GM12891 (cell line): ENCODE measurements around the gene SLC16A9.
A peak's percentile ranks its signal among the peaks of the same experiment; 100 is the strongest.

ENCODE experiments used
- DNase-seq: peaks from one replicate; pipeline ENCODE4 v3.0.0; 2011; ENCODE audit warnings: low spot score; ENCODE audit not compliant: insufficient read length
- FAIRE-seq: peaks from 2 replicates; lab custom pipeline; 2011; peaks lifted over from hg19 to GRCh38; lab: Jason Lieb, UNC
- PAX5 ChIP-seq: IDR thresholded peaks from 2 replicates; pipeline ENCODE4 v1.6.1; 2011; ENCODE audit warnings: low read length, moderate library complexity, mild to moderate bottlenecking; ENCODE audit not compliant: insufficient read depth, severe bottlenecking
- POLR2A ChIP-seq: IDR thresholded peaks from 2 replicates; pipeline ENCODE4 v1.6.1; 2011; ENCODE audit warnings: low read depth, low read length, control low read depth
- POLR2AphosphoS5 ChIP-seq: IDR thresholded peaks from 2 replicates; pipeline ENCODE4 v1.6.1; 2011; ENCODE audit warnings: low read depth, low read length, control low read depth
- POU2F2 ChIP-seq: IDR thresholded peaks from 2 replicates; pipeline ENCODE4 v1.6.1; 2011; ENCODE audit warnings: low read depth, mild to moderate bottlenecking, control low read depth, low read length, moderate library complexity
- SPI1 ChIP-seq: IDR thresholded peaks from 2 replicates; pipeline ENCODE4 v1.6.1; 2011; ENCODE audit warnings: low read depth, low read length, control low read depth
- TAF1 ChIP-seq: IDR thresholded peaks from 2 replicates; pipeline ENCODE4 v1.6.1; 2011; ENCODE audit warnings: low read depth, low read length, control low read depth

SLC16A9 gene

DNA sequence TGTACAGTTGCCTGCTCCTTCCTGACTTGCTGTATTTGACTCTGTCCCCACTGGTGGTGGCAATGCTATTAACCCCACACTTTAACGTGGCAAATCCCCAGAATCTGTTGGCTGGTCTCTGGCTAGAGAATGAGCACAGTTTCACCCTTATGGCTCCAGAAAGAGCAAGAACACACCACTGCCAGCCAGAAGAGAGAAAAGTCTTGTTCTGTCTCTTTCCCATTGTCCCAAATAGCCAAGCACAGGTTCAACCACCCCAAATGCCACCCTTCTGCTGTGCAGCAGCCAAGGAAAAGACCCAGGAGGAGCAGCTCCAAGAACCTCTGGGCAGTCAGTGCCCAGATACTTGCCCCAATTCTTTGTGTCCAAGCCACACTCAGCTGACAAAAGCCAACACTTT lies 11.3 kb downstream of the SLC16A9 start:
- FAIRE-seq (no peak), DNase-seq (no peak)
- TF ChIP-seq POLR2A (no peak), POLR2AphosphoS5 (no peak), SPI1 (no peak), PAX5 (no peak), TAF1 (no peak), POU2F2 (no peak)

DNA sequence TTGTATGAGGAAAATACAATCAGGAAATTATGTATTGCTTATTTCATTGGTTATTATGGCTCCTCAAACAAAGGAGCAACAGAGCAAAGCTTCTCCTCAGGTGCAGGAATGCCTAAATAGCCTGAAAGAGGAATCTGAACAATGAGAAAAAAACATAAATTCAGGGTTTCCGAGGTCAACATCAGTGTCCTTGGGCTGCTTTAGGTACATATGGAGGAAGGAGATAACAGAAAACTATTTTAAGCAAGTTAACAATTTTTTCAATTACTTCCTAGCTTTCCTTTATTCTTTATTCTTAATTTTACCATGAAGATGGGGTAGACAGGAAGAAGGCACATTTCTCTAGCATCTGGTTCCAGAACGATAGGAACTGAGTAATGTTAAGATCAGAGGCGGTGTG lies 14.0 kb downstream of the SLC16A9 start:
- TF ChIP-seq TAF1 (no peak), POU2F2 (no peak), POLR2A (no peak), PAX5 (no peak), SPI1 (no peak), POLR2AphosphoS5 (no peak)
- FAIRE-seq (no peak), DNase-seq (no peak)

DNA sequence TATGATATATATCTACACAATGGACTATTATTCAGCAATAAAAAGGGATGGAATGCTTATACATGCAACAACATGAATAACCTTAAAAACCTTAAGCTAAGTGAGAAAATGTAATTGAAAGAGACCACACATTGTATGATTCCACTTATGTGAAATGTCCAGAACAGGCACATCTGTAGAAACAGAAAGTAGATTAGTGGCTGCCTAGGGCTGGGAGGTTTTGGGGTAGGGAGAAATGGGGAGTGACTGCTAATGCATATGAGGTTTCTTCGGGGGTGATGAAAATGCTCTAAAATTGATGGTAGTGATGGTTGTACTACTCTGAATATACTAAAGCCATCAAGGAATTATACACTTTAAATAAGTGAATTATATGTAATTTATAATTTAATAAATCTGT lies 14.7 kb downstream of the SLC16A9 start:
- DNase-seq = no peak

DNA sequence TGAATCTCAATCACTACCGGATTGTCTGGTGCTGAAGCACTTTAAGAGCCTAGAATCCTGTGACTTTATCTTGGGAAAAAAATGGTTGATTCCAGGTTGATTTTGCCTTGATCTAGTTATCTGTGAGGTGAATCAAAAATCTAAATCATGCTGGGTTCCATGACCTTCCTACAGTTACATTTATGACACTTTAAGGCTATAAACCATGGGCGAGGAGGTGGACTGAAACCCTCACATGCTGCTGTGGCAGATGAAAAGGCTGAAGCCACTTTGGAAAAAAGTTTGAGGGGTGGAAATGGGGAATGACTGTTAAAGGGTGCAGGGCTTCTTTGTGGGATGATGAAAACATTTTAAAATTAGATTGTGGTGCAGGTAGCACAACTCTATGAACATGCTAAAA lies 17.5 kb downstream of the SLC16A9 start:
- no peak for TF ChIP-seq SPI1
- no peak for TF ChIP-seq POU2F2
- no peak for TF ChIP-seq POLR2AphosphoS5
- TF ChIP-seq POLR2A = no peak
- TF ChIP-seq TAF1 = no peak
- no peak for TF ChIP-seq PAX5
- DNase-seq = no peak
- FAIRE-seq = no peak

More for the DNA sequence above, 14.7 kb downstream of the SLC16A9 start:
- TF ChIP-seq SPI1 (no peak), POU2F2 (no peak), TAF1 (no peak), POLR2A (no peak), PAX5 (no peak), POLR2AphosphoS5 (no peak)
- FAIRE-seq = no peak

DNA sequence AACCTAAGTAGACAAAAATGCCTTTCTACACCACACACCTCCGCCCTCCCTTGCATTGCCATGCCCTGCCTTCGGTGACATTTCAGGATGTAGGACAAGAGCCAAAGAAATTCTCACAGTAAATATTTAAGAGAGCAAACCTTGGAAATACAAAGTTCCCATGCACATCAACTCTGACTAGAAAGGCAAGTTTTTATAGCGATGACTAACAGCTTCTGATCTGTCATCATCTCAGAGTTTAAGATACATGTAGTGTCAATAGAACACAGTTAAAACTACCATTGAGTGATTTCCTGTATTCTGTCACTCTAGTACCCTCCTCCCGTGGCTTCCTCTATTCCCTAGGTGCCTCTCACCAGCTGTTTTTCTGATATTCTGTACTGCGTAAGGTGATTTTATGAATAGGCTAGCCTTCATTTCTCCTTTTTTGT lies 20.7 kb downstream of the SLC16A9 start:
- FAIRE-seq = no peak
- no peak for TF ChIP-seq SPI1
- no peak for DNase-seq

DNA sequence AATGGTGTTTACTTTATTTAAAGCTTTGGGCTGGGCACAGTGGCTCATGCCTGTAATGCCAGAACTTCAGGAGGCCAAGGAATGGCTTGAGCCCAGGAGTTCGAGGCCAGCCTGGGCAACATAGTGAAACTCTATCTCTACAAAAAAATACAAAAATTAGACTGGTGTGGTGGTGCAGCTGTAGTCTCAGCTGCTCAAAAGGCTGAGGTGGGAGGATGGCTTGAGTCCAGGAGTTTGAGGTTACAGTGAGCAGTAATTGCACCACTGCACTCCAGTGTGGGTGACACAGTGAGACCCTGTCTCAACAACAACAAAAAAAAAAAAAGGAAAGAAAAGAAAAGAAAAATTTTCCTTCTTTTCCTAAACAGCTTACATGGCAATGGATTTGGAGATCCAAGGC lies 22.0 kb downstream of the SLC16A9 start:
- DNase-seq = no peak
- no peak for FAIRE-seq
- no peak for TF ChIP-seq POLR2AphosphoS5
- TF ChIP-seq POU2F2 = no peak
- TF ChIP-seq PAX5 = no peak
- TF ChIP-seq SPI1 = no peak
- TF ChIP-seq TAF1 = no peak
- no peak for TF ChIP-seq POLR2A

DNA sequence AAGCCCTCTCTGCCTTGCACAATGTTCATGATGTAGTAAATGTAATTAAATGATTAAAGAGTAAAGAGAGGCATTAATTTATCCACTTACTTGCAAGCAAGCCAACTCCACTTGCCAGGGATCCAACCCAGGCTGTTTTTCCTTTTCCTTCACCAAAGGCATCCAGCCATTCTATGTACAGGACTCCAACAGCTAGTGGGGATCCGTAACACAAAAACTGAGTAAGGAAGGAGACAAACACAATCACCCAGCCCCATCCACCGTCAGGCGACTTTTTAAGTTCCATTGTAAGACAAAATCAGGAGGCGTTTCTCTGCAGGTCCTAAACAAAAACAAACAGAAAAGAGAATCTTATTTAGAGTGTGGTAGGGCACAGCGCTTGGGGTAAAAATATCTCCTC lies 25.6 kb downstream of the SLC16A9 start:
- DNase-seq (no peak), FAIRE-seq (no peak)
- TF ChIP-seq POLR2A (no peak), TAF1 (no peak), SPI1 (no peak), PAX5 (no peak), POU2F2 (no peak)

DNA sequence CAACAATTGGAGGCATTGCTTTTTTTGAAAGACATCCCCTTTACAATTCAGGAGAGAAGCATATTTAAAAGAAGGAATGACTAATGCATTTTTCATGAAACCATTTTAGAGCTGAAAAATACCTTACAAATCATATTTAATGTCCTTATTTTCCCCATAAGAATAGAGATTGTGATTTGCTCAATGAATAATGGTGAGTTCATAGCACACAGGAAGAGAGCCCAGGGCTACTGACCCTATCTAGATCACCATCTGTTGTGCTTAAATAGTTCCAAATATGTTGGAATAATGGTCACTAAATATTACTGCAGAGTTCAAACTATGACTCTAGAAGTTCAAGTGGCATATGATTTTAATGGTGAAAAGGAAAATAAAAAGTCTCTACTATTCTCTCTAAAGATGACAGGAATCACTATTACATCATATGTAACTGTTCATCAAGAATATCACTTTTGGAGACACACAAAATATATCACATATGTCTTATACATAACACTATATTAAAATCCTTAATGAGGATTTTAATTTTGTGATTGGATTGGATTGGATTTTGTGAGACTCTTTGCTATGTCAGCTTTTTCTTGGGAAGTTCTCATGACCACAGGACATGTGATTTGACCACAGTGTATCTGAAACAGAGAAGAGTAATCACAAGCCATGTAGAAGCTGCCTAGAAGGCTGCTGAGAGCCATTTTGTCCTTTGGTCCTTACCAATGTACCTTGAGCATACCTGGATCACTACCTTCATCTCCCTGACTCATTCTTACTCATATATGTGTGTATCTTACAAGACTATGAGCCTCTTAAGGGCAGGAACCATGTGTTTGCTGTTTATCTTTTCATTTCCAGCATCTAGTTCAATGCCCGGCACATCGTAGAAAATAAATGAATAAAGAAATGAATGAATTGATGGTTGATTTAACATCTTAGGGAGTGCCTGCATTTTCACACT lies 26.4 kb downstream of the SLC16A9 start:
- TF ChIP-seq POU2F2 = no peak
- TF ChIP-seq PAX5 = no peak
- no peak for TF ChIP-seq SPI1
- no peak for TF ChIP-seq TAF1
- FAIRE-seq (no peak), DNase-seq (no peak)

DNA sequence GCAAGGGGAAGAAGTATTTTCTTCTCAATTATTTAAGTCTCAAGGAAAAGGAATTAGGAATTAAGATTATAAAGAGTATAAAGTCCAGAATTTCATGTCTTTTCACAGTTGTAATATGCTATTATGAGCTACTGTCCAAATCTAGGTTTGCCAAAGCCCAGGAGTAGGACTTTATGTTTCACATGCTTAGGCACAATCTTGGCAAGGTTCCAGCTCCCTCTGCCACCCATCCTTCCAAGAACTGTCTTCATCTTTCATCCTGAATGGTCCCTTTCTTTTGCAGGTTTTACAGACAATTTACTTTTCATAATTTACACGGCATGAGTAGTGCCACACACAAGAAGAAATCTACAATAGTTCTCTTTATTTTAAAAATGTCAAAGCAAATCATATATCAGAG lies 29.5 kb downstream of the SLC16A9 start:
- FAIRE-seq (no peak), DNase-seq (no peak)
- TF ChIP-seq POLR2A (no peak), POLR2AphosphoS5 (no peak), POU2F2 (no peak), TAF1 (no peak), SPI1 (no peak), PAX5 (no peak)

DNA sequence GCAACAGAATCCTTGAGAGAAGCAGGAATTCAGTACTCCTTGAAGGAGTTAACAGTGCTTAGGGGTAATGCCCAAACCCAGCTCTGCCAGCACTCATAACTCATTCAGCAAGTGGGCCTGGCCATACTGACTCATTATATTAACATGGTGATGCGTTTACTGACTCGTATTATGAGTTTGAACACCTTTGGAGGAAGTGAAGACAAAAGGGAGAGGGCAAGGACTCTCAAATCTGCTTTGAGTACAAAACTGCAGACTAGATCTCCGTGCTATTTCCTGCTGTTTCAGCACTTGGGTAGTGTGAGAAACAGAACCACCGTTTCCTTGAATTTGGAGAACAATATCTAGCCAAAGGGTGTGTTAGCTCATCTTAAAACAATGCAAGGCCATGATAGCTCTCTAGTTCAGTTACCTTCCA lies 30.8 kb downstream of the SLC16A9 start:
- DNase-seq (no peak), FAIRE-seq (peak; percentile 43)
- TF ChIP-seq POLR2AphosphoS5 = no peak
- TF ChIP-seq SPI1 = peak; percentile 70
